GM06990 (cell line): ENCODE results near the gene LRTM1.

Source experiments
- DNase-seq: peaks from one replicate; pipeline ENCODE4 v3.0.0-alpha.2; 2011; ENCODE audit not compliant: insufficient read length; ENCODE audit errors: extremely low read depth
- H3K27me3 ChIP-seq: replicated peaks from 2 replicates; pipeline ENCODE4 v1.6.0; 2011; ENCODE audit warnings: low read length; ENCODE audit not compliant: control insufficient read depth, insufficient read depth
- H3K36me3 ChIP-seq: 2 replicates; pipeline ENCODE4 v1.5.1; 2011; ENCODE audit warnings: low read length; ENCODE audit not compliant: control insufficient read depth, insufficient read depth
- H3K4me3 ChIP-seq: replicated peaks from 2 replicates; pipeline ENCODE4 v1.5.1; 2011; ENCODE audit warnings: low read depth, mild to moderate bottlenecking, control low read depth, low read length
- TF ChIP-seq, protein P1 (sequence below): IDR thresholded peaks from 2 replicates; pipeline ENCODE4 v1.5.1; 2011; ENCODE audit warnings: low read length, control low read depth, mild to moderate bottlenecking, inconsistent platforms; ENCODE audit not compliant: insufficient read depth, poor library complexity, severe bottlenecking

Gene LRTM1

DNA sequence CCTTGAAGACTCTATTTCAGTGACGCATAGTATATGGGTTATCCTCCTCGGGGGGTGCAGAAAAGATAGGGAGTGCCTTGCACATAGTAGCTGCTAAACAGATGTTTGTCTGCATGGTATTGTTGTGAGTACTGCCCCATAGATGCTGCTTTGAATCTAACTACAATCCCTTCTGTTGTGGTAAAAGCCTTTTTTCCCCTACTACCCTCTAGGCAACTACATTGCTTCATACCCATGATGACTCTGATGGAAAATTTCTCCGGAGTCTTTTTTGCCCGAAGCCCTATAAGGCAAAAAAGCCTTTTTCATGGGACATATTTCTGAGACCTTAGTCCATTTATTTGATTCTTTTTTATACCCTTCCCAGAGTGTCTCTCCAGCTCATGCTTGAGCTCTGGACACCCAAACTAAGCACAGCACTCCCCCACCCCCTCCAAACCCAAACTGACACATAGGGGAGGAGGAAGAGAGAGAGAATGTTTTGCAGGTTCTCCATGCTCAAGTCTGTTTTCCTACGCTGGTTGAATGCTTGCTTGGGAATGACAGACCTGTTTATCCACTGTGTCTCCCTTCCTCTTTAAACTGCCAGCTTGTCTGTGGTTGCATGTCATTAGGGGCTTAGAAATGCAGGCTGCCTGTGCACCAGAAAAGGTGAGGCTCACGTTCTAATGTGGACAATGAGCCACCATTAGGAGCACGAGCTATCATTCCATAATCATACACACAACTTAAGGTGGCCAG, 52.9 kb downstream of the LRTM1 start:
- Histone ChIP-seq H3K27me3 (no peaks in the 10 kb centered on the region; the same call in none of the 2 replicates), H3K4me3 (no peak overlapping the region), H3K36me3 (no peaks in the 10 kb centered on the region)
- DNase-seq, result no peak
- TF ChIP-seq, protein P1, sequence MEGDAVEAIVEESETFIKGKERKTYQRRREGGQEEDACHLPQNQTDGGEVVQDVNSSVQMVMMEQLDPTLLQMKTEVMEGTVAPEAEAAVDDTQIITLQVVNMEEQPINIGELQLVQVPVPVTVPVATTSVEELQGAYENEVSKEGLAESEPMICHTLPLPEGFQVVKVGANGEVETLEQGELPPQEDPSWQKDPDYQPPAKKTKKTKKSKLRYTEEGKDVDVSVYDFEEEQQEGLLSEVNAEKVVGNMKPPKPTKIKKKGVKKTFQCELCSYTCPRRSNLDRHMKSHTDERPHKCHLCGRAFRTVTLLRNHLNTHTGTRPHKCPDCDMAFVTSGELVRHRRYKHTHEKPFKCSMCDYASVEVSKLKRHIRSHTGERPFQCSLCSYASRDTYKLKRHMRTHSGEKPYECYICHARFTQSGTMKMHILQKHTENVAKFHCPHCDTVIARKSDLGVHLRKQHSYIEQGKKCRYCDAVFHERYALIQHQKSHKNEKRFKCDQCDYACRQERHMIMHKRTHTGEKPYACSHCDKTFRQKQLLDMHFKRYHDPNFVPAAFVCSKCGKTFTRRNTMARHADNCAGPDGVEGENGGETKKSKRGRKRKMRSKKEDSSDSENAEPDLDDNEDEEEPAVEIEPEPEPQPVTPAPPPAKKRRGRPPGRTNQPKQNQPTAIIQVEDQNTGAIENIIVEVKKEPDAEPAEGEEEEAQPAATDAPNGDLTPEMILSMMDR, result no peak

GRCh38 chr3:54873059-54874010, 54.5 kb downstream of the LRTM1 start:
- Histone ChIP-seq H3K27me3 (no peaks in the 10 kb centered on the region; the same call in none of the 2 replicates), H3K36me3 (no peaks in the 10 kb centered on the region), H3K4me3 (no peak overlapping the region)
- TF ChIP-seq, protein P1, result no peak
- no peak for DNase-seq

- no peak for DNase-seq
- no peaks in the 10 kb centered on the region; the same call in none of the 2 replicates for H3K27me3 ChIP-seq
- no peaks in the 10 kb centered on the region for H3K36me3 ChIP-seq
- TF ChIP-seq, protein P1, result no peak
- H3K4me3 ChIP-seq, result no peak overlapping the region
These were observed 56.0 kb downstream of the LRTM1 start for GRCh38 chr3:54871867-54872266.

GRCh38 chr3:54870423-54870822, 57.4 kb downstream of the LRTM1 start:
- Histone ChIP-seq H3K36me3 (no peaks in the 10 kb centered on the region), H3K27me3 (no peaks in the 10 kb centered on the region; the same call in 1 of the 2 replicates), H3K4me3 (no peak overlapping the region)
- no peak for DNase-seq
- TF ChIP-seq, protein P1, result no peak
